HG03280 (cell line): Measurements from ENCODE around the gene PHLDA3.
"Not testable (repeated sequence)": the region's sequence is repeated elsewhere in the genome, so short reads cannot be mapped to it uniquely, and the experiment has no call there.

Source experiments
- ATAC-seq: cut with Tn5 transposase; IDR thresholded peaks from one replicate; pipeline ENCODE4 v1.9.1; 2021; ENCODE audit warnings: mild to moderate bottlenecking, moderate library complexity; ENCODE audit not compliant: unreplicated experiment

PHLDA3 gene

DNA sequence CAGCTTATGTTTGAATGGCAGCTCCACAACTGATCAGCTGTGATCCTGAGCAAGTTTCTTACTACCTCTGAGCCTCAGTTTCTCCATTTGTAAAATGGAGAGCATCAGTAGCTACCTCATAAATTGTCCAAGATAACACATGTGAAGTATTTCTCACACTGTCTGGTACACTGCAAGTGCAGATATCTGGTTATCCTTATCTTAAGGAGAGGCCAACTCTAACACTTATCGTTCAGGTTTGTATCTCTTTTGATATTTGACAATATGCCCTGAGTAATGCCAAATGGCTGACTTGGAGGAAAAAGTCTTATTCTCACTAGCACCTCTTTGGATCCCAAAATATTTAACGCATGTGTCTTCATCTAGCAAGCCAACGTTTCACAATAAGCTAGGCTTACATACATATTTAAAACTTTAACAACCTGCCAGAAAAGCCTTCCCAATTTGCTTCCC is 35.2 kb upstream of the PHLDA3 start:
- no peak for ATAC-seq

GRCh38 chr1:201503397-201504176 is 34.6 kb upstream of the PHLDA3 start:
- no peak for ATAC-seq

GRCh38 chr1:201502511-201502857 is 33.5 kb upstream of the PHLDA3 start:
- no peak for ATAC-seq

- no peak for ATAC-seq
Measured at GRCh38 chr1:201501812-201502510, 33.0 kb upstream of the PHLDA3 start.

DNA sequence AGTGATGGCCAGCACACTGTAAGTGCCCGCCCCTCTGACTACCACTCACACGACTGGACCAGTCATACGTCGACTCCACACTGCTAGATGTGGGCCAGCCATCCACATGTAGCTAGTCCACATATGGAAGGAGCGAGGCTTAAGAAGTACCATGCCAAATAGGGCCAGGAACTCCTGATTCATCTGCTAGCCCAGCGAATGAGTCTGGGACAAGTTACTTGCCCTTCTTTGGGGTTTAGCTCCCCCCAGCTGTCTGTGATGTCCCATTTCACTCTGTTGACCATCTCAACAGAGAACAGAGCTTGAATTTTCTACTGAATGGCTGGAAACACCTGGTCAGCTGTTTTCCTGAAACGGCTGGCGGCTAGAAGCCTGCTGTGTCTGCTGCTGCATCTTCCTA is 32.2 kb upstream of the PHLDA3 start:
- ATAC-seq = no peak

- ATAC-seq = no peak
Measured at GRCh38 chr1:201500670-201501120, 31.7 kb upstream of the PHLDA3 start.

GRCh38 chr1:201499795-201500669 is 31.0 kb upstream of the PHLDA3 start:
- ATAC-seq = no peak

GRCh38 chr1:201499191-201499590 is 30.2 kb upstream of the PHLDA3 start:
- ATAC-seq = no peak

DNA sequence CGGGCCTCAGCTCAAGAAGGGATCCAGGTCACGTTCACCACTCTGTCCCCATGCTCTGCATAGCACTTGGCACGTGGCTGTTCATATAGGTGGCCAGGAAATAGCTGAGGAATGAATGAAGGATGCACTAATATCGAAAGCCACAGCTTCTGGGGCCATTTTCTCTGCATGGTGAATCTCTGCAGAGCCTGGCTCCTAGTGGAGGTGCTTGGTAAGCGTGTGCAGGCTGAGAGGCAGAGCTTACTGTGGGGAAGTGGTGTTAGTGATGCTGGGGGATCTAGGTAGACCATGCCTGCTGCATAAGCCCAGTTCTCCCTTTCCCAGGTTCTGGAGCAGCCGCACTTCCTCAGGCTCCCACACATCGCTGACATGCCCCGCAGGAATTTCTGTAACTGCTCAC is 29.6 kb upstream of the PHLDA3 start:
- no peak for ATAC-seq

- ATAC-seq = no peak
Measured at GRCh38 chr1:201497935-201498509, 29.0 kb upstream of the PHLDA3 start.

DNA sequence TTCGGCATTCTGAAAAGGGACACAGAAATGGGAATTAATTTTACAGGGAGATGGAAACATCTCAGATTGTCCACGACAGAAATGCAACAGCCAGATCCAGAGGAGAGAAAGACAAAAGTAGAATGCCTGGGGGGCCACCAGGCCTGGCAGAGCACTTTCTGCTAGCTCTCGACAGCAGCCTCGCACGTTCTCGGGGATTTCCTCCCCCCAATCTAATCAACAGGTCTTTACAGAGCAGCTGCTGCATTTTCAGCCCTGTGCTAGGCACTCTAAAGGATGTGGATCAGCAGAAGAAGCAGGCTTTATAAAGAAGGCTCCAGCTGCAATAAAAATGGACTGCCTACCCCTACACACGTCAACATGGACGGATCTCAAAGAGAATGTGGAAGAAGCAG is 27.3 kb upstream of the PHLDA3 start:
- ATAC-seq = no peak

- no peak for ATAC-seq
Measured at GRCh38 chr1:201495551-201496295, 26.7 kb upstream of the PHLDA3 start.

GRCh38 chr1:201493757-201494617 is 25.0 kb upstream of the PHLDA3 start:
- no peak for ATAC-seq

- not testable (repeated sequence) for ATAC-seq
Measured at GRCh38 chr1:201493026-201493656, 24.2 kb upstream of the PHLDA3 start.

DNA sequence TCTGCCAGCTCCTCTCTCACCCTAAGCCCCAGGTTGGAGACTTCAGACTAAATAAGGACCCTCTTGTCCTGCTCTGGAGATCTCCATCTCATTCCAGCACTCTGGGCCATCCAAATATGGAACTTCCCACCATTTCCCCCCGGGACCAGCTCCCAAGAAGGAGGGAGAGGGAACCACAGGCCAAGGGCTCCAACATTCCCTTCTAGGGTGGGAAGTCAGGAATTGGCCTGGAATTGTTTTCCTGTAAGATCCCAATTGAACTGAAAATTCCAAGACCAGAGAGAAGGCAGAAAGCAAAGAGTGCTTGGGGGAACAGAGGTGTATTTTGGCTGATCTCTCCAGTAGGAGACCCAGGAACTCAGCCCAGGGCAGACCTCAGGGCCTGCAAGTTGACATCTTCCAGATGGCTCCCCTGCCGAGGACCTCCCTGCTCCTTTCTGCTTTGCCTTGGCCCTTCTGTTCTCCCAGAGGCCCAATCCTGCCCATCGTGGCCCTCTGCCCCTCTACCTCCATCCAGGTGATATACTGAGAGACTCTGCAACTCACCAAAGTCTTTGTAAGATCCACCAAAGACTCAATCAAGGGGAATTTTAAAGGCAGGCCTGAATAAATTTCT is 23.0 kb upstream of the PHLDA3 start:
- ATAC-seq = no peak

- ATAC-seq = no peak
Measured at GRCh38 chr1:201490708-201491131, 21.7 kb upstream of the PHLDA3 start.

GRCh38 chr1:201489643-201490261 is 20.8 kb upstream of the PHLDA3 start:
- ATAC-seq = no peak
